NK-92 treated with Interleukin-12 subunit alpha and Interleukin-12 subunit beta, amount 100 ng/mL, for 24 hours (cell line): ENCODE results near the gene CRTC1.
"Not testable (repeated sequence)": the region's sequence is repeated elsewhere in the genome, so short reads cannot be mapped to it uniquely, and the experiment has no call there.

Source experiments
- DNase-seq: peaks from one replicate; lab custom pipeline; 2025; lab: John Stamatoyannopoulos, UW

The CRTC1 gene

GRCh38 chr19:18727602-18728001 lies 44.1 kb downstream of the CRTC1 start:
- DNase-seq = not testable (repeated sequence)

- no peak for DNase-seq
Measured at GRCh38 chr19:18729933-18730530, 46.6 kb downstream of the CRTC1 start.

GRCh38 chr19:18730885-18731513 lies 47.5 kb downstream of the CRTC1 start:
- no peak for DNase-seq

- DNase-seq = no peak
Measured at GRCh38 chr19:18731562-18732008, 48.1 kb downstream of the CRTC1 start.

GRCh38 chr19:18733196-18733647 lies 49.7 kb downstream of the CRTC1 start:
- no peak for DNase-seq

DNA sequence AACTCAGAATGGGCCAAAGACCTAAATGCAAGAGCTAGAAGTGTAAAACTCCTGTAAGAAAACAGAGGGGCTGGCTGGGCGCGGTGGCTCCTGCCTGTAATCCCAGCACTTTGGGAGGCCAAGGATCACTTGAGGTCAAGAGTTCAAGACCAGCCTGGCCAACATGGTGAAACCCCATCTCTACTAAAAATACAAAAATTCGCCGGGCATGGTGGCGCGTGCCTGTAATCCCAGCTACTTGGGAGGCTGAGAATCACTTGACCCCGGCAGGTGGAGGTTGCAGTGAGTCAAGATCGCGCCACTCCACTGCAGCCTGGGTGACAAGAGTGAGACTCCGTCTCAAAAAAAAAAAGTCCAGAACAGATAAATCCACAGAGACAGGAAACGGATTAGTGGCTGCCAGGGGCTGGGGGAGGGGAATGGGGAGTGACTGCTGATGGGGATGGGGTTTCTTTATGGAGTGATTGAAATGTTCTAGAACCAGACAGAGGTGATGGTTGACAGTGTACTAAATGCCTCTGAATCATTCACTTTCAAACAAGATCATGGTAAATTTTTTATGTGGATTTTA lies 50.4 kb downstream of the CRTC1 start:
- not testable (repeated sequence) for DNase-seq

GRCh38 chr19:18735324-18735723 lies 51.8 kb downstream of the CRTC1 start:
- DNase-seq = no peak

GRCh38 chr19:18735752-18736151 lies 52.3 kb downstream of the CRTC1 start:
- DNase-seq = no peak

GRCh38 chr19:18736415-18737336 lies 53.2 kb downstream of the CRTC1 start:
- DNase-seq = no peak

DNA sequence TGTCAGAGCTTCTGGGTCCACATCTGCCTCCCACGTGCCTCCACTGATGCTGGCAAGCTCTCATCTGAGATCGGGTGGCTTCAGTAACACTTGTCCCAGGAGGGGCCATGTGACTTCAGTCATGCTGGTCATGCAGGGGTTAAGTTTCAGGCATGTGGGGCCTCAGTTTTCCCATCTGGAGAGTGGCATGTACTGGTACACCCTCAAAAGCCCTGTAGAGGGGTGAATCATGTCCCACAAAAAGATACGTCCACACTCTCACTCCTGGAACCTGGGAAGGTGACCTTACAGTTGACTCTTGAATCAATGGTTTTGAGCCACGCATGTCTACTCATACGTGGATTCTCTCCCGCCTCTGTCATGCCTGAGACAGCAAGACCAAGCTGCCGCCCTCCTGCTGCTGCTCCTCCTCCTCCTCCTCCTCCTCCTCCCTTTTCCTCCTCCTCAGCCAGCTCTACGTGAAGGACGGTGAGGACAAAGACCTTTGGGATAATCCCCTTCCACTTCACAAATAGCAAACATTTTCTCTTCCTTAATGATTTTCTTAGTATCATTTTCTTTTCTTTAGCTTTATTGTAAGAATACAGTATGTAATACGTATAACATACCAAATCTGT lies 54.0 kb downstream of the CRTC1 start:
- DNase-seq = no peak

GRCh38 chr19:18737954-18738351 lies 54.5 kb downstream of the CRTC1 start:
- no peak for DNase-seq

DNA sequence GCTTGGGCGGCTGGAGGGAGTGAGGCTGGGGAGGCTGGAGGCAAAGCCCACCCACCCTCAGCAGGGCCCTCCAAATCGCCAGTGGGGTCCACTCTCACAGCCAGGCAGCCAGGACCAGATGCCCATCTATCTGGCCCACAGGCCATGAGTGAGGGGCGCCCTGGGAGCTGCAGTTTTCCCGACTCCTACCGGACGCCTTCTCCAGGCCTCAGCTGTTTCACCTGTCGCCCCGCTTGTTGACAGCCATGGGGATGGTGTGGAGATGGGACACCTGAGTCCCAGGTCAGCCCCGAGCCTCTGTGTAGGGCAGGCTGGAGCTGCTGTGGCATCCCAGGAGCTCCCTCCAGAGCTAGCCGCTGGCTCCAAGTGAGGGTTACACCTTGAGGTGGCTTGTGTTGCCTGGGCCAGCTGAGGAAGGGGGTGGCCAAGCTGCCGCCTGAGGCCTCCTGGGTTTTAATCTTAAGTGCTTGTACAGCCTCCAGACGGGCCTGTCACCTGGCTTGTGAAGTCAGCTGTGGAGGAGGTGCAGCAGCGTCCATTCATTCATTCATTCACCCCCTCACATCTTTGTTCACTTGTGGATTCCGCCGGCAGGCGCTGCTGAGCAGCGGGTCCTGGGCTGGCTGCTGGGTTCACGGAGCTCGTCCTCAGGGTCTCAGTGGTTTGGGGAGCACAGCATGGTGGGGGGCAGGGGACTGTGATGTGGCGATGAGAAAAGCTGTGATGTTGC lies 55.6 kb downstream of the CRTC1 start:
- no peak for DNase-seq

GRCh38 chr19:18741124-18742121 lies 57.9 kb downstream of the CRTC1 start:
- no peak for DNase-seq

GRCh38 chr19:18742324-18742723 lies 58.8 kb downstream of the CRTC1 start:
- DNase-seq = no peak

DNA sequence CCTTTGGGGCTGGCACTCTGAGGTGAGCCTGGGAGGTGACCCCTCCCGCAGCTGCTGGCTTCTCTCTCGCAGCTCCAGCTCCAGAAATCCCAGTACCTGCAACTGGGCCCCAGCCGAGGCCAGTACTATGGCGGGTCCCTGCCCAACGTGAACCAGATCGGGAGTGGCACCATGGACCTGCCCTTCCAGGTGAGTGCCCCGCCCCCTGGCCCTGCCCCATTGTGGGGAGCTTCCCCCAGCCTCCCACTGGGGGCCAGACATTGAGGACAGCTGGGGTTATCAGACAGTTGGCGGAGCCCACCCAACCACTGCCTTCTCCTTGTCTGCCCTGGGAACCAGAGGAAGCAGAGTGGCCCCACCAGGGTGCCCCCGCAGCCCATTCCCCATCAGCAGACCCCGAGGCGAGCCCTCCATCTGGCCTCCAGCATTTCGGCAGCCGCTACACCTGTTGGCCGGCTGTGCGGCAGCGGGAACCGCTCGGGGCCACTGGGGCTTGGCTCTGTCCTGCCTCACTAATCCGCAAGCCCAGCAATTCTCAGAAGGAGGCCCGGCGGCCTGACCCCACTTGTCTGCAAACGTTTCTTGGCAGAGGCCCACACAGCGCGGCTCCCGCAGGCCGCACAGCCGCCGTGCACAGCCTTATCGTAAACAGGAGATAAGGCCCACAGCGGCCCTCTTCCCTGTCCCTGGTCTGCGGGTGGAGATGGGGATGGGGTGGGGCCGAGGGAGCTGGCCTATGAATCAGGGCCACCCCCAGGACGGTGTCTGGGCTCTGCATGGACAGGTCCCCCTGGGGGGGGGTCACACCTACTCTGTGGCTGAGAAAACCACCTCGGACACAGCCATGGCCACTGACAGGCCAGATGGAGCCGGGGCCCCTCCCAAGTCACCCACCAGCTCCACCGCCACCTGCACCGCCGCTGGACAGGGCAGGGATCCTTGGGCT lies 59.6 kb downstream of the CRTC1 start:
- no peak for DNase-seq

GRCh38 chr19:18743784-18744418 lies 60.4 kb downstream of the CRTC1 start:
- DNase-seq = no peak

DNA sequence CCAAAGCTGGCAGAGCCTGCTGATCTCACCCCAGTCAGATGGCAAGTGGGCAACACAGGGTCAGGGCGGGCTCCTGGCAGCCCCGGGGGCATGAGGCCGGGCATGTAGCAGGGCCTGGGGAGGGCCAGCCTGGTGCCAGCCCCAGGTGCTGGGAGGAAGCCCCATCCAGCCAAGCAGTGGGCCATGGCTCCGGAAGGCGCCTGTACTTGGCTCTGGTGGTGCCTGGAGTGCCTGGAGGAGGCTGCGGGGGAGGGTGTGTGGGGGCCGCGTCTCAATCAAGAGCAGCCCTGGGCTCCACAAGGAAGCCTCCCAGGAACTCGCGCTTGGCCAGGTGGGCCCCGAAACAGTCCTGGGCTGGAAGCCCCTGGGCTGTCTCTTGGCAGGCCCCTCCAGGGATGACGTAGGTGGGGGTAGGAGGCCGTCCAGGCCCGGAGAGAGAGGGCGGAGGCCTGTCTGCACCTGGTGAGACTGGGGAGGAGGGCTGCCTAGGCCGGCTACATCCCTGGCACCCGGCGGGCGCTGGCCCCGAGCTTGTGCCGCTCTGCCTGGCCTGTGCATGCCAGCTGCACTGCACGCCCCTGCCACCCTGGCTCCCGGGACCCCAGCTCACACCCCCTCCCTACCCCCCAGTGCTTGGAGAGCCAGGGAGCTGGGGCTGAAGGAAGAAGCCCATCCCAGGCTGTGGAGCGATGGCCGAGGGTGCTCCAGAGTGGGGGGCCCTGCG lies 61.7 kb downstream of the CRTC1 start:
- DNase-seq = no peak

DNA sequence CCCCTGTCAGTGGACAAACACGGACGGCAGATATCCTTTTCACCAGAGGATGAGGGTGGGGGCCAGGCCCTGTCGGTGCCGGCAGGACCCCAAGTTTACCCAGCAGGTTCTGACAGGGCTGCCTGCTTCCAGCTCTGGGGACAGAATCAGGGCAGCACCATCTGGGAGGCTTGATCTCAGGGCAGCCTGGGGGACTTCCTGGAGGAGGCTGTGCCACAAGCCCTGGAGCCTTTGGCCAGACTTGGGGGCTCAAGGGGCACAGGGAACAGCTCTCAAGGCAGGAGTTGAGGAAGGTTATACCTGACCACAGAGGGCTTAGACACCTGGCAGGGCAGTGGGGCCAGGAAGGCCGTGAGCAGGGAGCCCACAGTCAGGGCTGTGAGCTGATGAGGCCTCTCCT lies 62.5 kb downstream of the CRTC1 start:
- DNase-seq = no peak
